Measurements from ENCODE around the gene ZIC1.

Gene ZIC1

DNA sequence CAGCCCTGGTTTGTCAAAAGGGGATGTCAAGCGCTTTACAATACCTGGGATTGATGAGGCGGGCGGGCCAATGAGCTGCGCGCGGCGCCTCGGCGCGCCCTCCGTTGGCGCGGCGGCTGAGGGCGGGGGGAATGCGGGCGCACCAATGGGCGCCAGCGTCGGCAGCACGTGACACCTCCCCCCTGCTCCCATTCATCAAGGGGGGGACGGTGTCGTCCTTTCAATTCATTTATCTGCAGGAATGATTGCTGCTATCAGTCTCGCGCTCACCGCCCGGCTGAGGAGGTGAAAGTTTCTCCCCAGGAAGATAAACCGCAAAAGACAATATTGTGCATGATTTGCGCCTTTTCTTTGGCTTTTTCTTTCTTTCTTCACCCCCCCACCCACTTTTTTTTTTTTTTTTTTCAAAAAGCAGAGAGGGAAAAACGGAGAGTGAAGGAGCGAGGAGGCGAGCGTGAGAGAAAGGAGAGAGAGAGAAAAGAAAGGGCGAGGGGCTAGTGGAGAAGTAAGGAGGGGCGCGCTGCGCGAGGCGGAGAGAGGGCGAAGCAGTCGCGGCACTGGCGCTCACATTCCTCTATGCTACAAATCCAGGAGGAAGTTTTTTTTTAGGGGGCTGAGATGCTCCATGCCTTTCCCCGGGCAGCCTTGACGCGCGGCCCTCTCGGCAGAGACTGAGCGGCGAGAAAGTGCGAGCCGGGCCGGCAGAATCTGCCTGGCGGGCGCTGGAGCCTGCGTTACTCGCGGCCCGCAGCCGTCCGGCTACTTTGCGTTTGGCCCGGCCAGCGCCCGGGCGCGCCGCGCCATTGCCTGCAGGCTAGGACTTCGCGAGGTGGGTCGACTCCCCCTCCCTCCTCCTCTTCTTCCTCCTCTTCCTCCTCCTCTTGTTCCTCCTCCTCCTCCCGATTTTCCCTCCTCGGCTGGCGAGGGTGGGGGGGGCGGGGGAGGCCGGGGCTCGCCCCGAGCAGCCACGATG, at the start of gene ZIC1:
Gene ZIC1 (plus strand): TSS at position 223 of the 973 bp plus-strand sequence. CDS start 748 bp downstream, at position 971.
- no peak for DNase-seq (ENCODE audit: low spot score)

DNA sequence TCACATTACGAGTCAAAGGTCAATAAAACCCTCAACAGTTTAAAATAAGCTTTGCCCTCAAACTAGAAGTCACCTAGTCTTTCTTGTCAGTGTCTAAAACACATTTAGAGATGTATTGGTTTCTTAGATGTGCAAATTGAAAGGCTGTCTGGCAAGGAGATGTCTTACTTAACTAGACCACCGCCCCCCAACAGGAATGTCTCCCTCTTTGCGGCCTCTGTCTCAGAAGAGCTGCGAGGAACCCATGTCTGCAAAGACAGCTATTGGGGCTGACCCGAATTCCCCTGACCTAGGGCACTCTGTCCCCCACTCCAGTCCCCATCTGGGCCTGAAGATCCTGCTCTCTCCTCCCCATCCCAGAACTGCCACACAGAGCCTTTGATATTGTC, 49.1 kb upstream of the ZIC1 start:
- DNase-seq (ENCODE audit: low spot score) = no peak

DNA sequence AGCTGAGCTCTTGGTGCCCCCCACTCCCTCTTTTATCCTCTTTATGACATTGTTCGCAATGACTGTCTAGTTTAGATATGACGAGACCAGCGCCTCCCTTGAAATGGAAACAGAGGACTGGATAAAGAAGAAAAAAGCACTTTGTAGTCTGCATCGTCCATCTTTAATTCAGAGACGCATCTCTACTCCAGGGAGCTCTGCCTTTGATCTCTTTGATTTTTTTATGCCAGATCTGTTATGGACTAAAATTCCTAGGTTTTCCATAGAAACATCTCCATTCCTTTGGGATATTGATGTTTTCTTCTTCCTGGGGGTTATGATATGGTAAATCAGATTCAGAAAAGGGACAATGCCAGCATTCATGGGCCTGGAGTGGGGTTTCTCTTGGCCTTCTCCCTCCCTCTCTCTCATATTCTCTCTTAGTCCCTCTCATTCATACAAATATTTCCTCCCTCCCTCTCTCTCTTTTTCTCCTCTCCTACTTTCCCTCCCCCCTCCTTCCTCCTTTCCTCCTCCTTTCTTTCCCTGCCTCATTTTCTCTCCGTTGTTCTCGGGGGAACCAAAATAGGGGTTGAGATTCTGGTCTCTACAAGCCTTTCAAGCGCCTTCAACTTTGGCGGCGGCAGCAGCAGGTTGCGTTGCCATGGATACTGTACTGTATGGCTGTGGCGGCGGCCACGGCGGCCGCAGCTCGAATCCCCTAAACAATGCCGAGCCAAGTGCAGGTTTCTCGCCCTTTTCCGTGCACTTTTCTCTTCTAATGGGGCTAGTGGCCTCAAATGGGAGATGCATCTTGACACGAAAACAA, 48.3 kb upstream of the ZIC1 start:
- no peak for DNase-seq (ENCODE audit: low spot score)

DNA sequence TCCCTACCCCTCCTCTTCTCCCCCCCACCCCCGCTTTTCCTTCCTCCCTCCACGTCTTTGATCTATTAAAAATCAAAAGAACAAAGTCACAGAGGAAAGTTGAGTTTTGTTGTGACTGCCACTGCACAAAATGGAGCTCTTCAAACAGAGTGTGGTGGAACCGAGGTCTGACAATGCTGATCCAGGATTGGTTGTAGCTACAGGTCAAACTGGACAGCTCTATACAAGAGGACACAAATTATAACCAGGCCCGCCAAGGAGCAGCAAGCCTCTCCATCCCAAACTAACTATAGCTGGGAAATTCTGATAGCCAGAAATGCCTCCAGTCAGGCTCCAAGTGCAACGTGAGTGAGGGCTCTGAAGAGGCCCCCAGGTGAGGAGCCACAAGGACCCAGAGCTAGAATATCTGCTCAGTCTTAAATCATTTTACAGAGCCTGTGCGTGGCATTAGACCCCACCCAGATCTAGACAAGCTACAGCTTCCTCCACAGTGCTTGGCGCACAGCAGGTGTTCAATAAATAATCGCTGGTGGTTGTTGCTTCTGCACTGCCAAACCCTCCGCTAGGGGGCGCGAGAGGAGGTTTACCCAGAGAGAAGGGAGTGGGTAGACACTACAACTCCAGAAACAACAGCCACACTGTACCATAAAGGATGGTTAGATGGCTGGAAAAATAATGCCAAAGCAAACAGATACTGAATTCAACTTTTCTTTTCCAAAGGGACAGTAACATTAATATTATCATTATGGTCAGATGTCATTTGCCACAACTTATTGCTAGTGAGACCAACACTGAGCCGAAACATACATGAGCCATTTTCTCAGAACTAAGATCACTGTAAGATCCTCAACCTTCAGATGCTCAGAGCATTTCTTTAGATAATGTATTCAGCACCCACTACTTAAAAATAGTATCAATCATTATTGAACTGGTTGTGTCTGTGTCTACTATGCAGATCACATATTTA, 47.4 kb upstream of the ZIC1 start:
- DNase-seq (ENCODE audit: low spot score) = peak; percentile 38

DNA sequence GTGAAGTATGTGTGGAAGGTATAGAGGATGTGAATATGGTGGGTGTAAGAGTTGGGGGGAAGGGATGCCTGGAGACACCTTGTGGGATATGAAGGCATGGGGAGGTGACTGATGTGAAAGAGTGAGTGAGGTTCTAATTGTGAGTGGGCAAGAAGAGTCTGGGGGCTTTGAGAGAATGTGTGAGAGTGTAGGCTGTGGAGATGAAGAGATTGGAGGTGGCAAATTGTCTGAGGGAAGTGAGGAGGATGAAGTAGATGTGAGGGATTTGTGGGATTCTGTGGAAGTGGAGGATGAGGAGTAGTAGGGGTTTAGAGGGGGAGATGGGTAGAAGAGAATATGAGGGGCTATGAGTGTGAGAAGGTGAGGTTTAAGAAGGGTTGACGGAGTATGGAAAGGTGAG, 44.4 kb upstream of the ZIC1 start:
- no peak for DNase-seq (ENCODE audit: low spot score)

DNA sequence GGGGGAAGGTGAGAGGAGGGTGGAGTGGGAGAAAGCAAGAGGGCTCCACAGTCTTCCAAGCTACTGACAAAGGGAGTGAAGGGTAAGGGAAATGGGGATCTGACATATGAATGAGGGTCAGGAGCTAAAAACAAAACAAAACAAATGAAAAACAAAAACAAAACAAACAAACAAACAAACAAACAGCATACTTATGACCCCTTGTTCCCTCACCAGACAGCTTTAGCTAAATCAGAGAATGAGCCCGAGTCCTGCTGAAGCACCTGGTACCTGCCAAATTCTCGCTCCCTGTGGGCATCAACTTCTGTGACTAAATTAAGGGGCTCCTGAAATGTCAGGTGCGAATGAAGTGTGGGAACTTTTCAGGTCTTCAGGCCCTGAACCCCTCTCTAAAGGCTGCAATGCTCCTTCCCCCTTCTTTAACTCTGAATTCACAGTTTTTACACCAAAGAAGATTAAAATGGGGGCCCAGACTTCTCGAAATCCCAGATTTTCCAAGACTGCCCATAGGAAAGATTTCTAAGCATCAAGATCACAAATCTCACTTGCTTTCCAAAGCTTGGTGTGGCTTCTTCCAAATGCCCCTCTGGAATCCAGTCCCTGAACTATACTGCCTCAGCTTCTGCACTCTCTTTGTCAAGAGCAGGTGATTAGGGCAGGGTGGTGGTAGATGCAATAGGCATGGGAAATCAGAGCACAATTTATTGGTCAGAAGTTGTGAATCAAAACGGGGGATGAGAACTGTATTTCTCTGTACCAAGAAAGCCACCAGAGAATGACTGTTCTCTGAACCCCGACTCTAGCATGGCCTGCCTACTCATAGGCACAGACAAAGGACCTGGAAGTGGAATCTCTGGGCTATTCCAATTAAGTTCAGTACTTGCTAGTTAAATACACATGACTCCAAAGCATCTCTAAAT, 43.7 kb upstream of the ZIC1 start:
- DNase-seq (ENCODE audit: low spot score) = no peak

DNA sequence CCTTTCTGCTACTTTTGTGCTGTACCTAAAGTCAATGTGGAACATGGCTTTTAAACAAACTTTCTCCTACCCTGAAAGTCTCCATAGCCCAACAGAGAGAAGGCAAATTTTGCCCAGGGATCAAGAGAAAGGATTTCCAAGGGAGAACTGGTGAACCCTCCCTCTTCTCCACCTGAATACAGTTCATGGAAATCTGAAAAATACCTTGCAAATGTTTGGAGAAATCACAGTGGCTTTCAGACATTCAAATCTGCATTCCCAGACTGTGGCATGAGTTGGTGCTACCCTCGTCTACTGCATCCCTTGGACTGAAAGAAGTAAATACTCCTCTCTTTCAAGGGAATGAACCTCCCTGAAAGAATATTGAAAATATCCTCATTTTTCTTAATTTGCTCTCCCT, 41.5 kb upstream of the ZIC1 start:
- no peak for DNase-seq (ENCODE audit: low spot score)

DNA sequence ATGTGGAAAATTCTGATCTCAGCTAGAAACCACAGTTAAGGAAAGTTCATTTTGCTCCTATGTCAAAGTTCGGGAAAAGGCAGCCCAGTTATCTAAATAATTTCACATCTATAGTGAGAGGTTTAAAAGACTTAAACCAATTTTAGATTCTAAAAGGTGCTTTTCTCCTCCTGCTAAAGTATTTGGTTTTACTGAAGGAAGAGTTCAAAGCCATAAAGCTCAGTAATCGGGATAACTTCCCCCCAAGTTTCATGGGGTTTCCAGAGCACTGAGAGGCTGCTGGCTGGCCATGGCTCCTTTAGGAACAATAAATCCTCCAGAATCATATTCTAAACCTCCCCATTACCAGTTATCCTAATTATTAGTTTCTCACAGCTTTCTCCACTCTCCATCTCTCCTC, 41.0 kb upstream of the ZIC1 start:
- DNase-seq (ENCODE audit: low spot score) = no peak

DNA sequence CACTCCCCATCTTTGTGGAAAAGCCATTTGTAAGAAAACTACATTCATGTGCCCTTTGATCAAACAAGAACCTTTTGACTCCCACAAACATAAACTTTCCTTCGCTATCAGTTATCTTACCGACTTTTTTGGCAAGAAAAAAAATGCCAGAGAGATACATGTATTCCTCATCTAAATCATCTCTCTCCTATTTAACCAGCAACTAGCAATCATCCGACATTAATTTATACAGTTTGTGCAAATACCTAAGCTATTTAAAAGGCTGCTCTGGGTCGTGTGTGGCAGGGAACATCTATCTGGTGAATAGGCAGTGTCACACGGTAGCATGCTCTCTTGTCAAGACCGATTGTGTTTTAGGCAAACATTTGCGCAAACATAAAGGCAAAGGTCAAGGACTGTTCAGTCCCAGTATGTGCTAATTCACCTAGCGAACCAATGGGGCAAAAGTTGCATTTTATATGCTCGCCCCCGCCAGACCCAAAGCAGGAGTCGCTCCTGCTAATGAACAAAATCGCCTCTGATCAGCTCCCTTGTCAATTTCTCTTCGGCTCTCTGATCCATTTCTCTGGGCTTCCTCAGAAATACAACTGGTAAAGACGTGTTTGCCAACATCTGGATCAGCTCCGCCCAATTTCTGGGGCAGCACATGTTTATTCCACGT, 40.5 kb upstream of the ZIC1 start:
- no peak for DNase-seq (ENCODE audit: low spot score)

DNA sequence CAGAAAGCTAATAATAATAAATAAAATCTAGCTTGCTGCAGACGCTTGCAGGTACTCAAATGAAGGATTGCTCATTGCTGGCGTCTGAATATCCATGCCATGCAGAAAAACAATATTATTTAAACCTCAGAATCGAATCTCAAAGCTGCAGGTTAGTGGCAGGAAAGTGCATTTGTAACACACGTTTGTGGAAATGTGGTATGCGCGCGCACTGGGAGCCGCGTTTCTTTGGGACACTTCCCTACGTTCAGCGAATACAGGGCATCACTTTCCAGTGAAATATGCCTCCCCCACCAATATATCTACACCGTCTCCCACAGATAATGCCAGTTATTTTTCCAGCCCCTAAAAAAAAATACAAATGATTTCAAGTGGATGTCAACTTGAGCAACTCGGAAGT, 39.9 kb upstream of the ZIC1 start:
- DNase-seq (ENCODE audit: low spot score) = no peak

DNA sequence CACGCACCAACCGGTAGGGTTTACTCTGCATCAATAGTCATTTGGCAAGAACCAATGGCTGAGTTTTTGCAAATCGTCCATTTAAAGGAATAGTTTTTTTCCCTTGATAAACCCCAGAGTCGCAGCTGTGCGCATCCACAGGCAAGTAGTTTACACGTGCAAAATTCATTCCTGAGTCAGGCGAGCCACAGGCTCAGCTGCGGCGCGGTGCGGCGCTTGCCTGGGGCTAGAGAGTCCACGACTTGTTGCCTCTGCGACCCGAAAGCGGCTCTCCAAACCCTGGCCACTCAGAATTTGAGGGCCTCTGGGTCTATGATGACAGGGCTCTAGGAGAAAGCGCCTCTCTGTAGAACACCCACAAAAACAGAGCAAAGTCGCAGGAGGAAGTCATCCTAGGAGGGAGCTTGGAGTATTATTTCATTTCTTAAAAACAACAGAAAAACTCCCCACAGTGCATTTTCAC, 39.5 kb upstream of the ZIC1 start:
- no peak for DNase-seq (ENCODE audit: low spot score)

DNA sequence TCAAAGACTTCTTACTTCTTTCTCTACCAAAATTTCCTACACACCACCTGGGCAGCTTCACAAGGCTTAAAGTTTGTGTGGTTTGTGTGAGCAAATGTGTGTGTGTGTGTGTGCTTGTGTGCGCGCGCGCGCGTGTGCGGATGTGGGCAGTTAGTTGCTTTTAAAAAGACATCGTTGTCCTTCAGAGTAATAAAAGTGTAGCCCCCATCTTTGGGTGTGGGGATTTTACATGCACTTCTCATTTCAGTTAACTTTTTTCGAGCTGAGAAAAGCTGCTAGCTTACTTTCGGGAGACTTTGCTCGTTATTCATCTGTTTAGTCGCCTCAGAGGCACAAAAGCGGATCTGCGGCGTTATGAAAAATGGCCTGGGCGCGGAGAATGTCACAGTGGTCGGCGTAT, 38.8 kb upstream of the ZIC1 start:
- no peak for DNase-seq (ENCODE audit: low spot score)

DNA sequence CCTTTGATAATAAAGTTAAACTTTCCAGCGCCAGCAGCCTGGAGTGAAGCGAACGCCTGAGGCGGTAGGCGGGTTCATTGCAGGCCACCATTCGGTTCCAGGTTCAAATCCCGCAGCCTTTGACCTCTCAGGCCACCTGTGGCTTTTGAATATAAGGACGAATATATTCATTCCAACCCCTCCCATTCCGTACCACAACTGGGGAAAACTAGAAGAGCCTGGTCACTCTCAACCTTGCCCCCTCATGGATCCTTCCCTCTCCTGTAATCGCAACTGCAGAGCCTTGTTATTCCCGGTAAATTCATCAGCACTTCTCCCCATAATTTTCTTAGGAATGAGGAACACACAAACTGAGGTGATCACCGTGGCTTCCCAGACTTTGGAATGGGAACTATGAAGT, 38.0 kb upstream of the ZIC1 start:
- no peak for DNase-seq (ENCODE audit: low spot score)

DNA sequence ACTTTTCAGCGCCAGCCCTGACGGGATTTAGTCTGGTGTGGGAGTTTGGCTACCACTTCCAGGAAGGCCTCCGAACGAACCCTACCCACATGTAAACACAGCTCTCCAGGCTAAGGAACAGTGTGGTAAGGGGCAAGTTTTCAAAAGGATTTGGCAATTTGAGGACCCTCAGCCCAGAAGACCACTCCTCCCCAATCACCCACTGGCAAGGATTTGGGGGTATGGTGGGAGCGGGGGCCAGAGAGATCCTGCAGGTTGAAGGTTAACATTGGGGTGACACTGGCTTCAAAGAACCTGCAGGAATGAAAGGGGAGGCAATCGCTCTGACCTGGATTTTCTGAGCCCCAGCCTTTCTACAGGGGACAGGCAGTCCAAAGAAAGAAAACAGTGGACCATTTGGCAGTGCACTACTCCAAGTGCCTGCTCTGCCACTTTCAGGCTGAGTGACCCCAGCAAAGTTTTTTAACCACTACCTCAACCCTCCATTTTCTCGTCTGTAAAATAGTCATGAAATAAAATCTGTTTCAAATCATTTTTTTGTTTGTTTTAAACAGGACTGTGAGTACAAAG, 37.3 kb upstream of the ZIC1 start:
- no peak for DNase-seq (ENCODE audit: low spot score)

DNA sequence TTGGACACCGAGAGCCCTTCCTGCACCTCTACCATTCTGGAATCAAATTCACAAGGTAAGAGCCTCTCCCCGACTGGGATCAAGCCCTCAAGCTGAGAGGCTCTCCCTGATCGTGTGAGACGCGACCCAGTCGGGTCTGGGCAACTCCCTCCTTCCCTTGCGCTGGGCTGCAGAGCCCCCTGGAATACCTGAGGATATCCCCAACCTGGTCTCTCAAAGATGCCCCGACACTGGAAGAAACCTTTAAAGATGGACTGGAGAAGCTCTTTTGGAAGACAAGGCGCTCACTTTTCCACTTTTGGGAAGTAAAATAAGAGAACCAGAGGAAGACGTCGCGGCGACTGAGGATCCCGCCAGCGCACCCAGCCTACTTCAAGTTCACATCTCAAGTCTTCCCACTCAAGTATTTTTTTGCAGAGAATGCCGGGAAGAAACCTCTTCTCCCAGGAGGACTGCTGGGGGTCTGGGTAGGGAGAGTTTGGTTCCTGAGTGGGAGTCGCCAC, 36.6 kb upstream of the ZIC1 start:
- no peak for DNase-seq (ENCODE audit: low spot score)

DNA sequence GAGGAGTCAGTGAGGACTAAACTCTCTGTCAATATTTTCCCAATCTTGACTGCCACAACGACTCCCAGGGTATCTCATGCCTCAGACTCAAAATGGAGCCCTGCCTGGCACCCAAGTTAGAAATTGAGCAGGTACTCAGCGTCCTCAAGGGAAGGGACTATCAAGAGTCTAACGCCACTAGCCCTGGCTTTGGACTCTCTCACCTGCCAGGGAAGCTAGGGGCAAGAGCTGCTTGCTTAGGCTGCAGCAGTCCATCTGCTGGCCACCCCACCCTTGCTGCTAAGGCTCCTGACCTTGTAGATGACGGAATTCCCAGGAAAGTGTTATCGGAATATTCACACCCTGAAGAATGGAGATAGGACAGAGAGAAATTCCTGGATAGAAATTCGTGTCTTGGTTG, 35.9 kb upstream of the ZIC1 start:
- DNase-seq (ENCODE audit: low spot score) = no peak

DNA sequence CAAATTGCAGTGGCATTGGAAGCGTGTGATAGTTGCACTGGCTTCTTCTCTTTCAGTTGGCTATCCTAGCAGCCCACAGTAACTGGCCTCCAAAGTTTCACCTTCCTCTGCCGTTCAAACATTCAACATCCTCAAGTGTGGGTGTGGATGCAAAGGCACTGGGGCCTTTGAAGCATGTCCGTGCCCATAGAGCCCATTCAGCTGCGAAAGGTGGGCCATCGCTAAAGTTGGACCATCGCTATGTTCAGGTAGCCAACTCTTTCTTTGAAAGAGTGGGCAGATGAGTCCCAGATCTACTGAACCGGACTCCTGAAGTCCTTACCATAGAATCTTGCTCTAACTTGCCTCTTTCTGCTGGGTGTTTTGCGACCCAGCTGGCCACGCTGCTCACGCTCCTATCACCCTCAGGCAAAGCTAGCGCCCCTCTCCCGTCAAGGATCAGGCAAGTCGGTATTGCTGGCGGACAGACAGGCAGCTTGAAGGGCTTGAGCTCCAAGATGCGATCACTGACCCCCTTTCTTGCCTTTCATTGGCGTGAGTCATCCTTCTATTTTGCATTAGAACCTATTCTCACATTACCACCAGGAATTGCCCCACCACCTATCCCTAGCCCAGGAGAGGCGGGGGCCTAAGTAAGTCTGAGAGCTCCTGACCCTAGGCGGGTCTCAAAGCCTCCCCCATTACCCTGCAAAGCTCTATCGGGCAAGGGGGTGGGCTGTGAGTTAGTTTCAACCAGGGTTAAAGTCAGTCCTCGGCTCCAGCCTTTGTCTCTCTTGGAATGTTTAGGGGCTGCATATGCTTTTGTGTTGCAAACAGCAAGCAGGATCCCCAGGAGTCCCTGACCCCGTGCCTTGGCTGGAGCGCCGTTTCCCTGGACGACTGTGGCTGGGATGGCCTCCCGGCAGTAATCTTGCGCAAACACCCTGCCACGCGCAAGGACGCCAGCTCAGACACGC, 31.5 kb upstream of the ZIC1 start:
- DNase-seq (ENCODE audit: low spot score) = no peak

DNA sequence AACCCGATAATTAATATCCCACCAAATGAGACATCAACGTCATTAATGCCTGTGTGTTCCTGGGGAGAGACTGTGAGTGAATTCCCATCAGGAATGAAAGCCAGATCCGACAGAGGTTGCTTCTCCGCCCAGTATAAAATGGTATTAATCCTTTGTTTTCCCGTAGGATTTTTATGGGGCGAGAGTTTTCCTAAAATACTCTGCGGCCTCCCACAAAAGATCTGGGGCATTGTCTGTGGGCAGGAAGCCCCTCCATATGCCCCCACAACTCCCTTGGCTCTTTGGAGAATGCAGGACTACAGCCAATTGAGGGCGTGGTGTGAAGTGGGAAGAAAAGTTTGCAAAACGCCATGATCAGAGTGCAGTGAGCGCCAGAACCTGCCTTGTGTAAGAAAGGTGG, 29.5 kb upstream of the ZIC1 start:
- DNase-seq (ENCODE audit: low spot score) = no peak

Data from germinal center (tissue), 1 donor.